Melanocyte of skin (primary cell): ENCODE data around the gene CDHR4. TPM values are rescaled to one million over a fixed set of nuclear protein-coding genes. Genes with fewer than 3 reads are reported as not detected.

Source experiments
- small RNA-seq, 2 donors: library from RNA; depleted of rRNA; stranded (forward); fragments of <200 nt; gene quantifications; one replicate each; pipeline ENCODE3, GENCODE V24; 2012
- total RNA-seq, 2 donors: library from RNA; depleted of rRNA; stranded (reverse); fragments of >200 nt; gene quantifications; 2 replicates each; pipeline ENCODE4 v1.2.3, GENCODE V29; 2012

The CDHR4 gene
- under 1 TPM in 1 of 2 donors, not detected in 1; under 0.01 TPM for total RNA-seq

DNA sequence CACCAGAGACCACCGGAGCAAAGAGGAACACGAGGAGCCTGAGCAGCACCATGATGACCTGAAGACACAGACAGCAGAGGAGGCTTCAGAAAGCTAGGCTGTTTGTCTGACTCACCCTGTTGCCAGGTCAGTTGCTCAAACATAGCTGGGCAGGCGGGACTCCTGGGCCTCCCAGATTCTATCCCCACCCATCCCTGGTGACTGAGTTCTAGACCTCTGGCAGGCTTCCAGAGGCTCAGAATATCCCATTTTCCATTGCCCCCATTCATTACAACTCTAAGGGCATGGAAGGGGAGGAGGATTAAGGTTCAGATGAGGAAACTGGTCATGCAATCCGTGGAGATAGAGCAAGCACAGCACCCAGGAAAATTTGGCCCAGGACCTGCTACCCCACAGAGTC lies at the start of gene CDHR4:
CDHR4 (minus strand) TSS at position 113 of the 400 bp plus-strand sequence; CDS start at position 52, 61 bp downstream.

DNA sequence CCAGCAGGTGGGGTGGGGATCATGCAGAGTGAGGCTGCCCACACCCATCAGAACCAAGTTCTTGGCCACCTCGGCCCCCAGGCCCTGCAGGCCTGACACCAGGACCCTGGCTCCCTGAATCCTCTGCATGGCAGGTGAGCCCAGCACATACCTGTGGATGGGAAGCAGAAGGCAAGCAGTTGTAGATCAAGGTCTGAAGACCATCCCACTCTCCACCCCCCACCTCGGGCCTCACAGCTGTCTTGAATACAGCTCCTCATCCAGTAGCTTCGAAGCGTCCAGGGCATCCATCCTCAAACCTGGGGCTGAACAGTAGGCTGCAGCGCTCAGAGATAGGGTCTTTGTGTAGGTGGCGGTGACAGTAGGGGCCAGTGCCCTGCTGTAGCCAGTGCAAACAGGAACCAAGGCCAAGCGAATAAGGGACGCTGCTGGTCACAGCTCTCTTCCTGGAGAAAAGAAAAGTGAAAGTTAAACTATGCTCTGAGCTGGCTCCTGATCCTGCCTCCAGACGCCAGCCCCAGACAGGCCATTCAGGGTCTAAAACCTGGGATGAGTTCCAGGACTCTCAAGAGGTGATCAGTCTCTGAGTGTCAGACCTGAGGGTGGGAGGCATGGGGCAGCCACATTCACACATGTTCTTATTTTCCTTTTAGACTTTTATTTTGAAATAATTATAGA lies 14.0 kb upstream of the CDHR4 start, which contains the start of gene UBA7:
UBA7 (minus strand) TSS at position 457 of the 678 bp plus-strand sequence; CDS start at position 291, 166 bp downstream.

DNA sequence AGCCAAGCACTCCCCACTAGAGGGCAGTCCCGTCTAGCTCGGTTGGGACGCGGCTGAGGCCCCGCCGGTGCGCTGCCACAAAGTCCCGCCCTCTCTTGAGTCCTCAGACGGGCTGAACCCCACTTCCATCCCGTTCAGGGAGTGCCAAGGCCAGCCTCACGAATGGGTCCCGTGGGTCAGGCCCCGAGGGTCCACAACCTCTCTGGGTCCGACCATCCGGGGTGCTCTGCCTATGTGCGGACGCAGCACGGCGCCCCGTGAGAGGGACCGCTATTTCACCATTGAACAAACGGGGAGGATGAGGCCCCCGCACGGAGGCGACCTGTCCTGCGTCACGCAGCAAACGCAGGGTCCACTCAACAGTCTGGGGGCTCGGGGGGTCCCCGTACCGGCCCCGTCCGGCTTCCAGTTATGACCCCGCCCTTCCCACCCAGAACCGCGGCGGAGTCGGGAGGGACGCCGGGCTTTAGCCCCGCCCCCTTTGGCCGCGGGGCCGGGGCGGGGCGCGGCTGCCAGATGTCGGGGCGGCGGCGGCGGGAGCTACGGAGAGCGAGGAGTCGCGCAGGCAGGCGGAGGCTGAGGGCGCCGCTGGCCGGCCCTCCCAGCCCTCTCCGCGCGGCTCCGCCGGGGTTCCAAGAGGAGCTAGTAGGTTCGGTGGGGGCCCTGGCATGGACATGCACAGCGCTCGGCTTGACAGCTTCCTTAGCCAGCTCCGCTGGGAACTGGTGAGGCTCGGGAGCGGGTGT lies 3.2 kb upstream of the CDHR4 start, which contains the start of gene INKA1:
INKA1 (plus strand) TSS at position 543 of the 746 bp plus-strand sequence; CDS start at position 675, 132 bp downstream.

DNA sequence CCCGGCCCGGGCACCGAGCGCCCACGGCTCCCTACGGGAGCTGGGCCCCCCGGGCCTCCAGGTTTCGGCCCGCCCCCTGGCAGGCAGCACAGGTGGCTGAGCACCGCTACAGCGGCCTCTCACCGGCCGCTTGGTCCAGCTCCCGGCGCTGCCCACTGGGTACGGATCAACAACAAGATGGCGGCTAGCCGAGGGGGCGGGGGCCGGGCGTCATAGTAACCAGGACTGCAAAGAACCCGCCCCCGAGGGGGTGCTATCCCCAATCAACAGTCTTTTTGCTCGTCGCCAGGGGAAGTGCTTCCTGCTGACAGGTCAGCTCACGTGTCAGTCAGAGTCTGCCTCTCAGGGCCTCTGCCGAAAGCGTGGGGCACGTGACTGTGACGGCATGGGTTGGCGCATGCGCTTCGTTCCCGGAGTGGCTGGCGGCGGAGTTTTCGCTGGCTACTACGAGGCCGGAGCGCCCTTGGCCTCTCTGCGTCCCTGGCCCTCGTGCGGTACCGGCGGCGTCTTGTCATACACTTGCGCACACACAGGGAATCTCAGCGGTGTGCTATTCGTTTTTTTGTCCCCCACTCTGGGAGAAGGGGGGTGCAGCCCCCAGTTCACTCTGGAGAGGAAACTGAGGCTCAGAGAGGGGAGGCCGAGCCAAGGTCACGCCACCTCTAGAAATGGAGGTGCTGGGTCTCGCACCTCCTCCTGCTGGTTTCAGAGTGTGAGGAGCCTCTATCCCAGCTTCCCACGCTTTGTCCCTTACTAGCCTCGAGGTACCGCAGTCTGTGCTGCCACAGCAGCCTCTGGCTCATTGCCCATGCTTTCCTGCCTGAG lies 13.1 kb downstream of the CDHR4 start, which contains the start of gene IP6K1:
IP6K1 (minus strand) TSS at position 186 of the 825 bp plus-strand sequence. CDS start 38,502 bp downstream, outside the sequence.

Small RNA genes lying within 50 kb of the gene (small RNA-seq; reads per million reads assigned to genes)
- gene COX6CP14 = 0 reads per million in 2 donors

Other genes with a start within 250 kb of the CDHR4 start
- under 1 TPM; under 0.01 TPM for gene BSN, start 245.4 kb downstream of the CDHR4 start, total RNA-seq
- gene APEH, start 125.5 kb downstream of the CDHR4 start, total RNA-seq = 100 to 1,000 TPM; 131 to 161 TPM
- 1 to 10 TPM; 2.0 to 6.9 TPM for gene MST1, start 110.4 kb downstream of the CDHR4 start, total RNA-seq
- gene RNF123, start 110.3 kb downstream of the CDHR4 start, total RNA-seq = 10 to 100 TPM; 29.6 to 30.0 TPM
- gene AMIGO3, start 80.2 kb downstream of the CDHR4 start, total RNA-seq = under 1 TPM; 0.33 to 0.69 TPM
- 10 to 100 TPM; 20.3 to 31.6 TPM for gene GMPPB, start 75.9 kb downstream of the CDHR4 start, total RNA-seq
- gene IP6K1, start 13.3 kb downstream of the CDHR4 start, total RNA-seq = 10 to 100 TPM; 67.3 to 74.3 TPM
- 10 to 100 TPM in 1 of 2 donors, 1 to 10 TPM in 1; 5.9 to 13.7 TPM for gene INKA1, start 3.4 kb upstream of the CDHR4 start, total RNA-seq
- 100 to 1,000 TPM; 112 to 122 TPM for gene UBA7, start 14.1 kb upstream of the CDHR4 start, total RNA-seq
- gene TRAIP, start 56.7 kb upstream of the CDHR4 start, total RNA-seq = 10 to 100 TPM in 1 of 2 donors, 1 to 10 TPM in 1; 5.5 to 11.3 TPM
- under 1 TPM in 1 of 2 donors, not detected in 1; 0.34 TPM for gene CAMKV, start 70.0 kb upstream of the CDHR4 start, total RNA-seq
- gene MST1R, start 104.0 kb upstream of the CDHR4 start, total RNA-seq = 1 to 10 TPM in 1 of 2 donors, under 1 TPM in 1; 0.33 to 3.4 TPM
- 10 to 100 TPM; 13.8 to 17.0 TPM for gene MON1A, start 129.9 kb upstream of the CDHR4 start, total RNA-seq
- gene RBM6, start 140.3 kb upstream of the CDHR4 start, total RNA-seq = 10 to 100 TPM; 33.7 to 45.3 TPM